GM19395 (cell line): ENCODE measurements around the gene PDZD2.
"Not testable (repeated sequence)": the region's sequence is repeated elsewhere in the genome, so short reads cannot be mapped to it uniquely, and the experiment has no call there.

Experiments used
- ATAC-seq: cut with Tn5 transposase; IDR thresholded peaks from one replicate; pipeline ENCODE4 v1.9.1; 2021; ENCODE audit warnings: mild to moderate bottlenecking, moderate library complexity; ENCODE audit not compliant: unreplicated experiment

Gene PDZD2

GRCh38 chr5:31682851-31683250 is 43.9 kb downstream of the PDZD2 start:
- ATAC-seq = no peak

- ATAC-seq = no peak
These were observed 49.7 kb downstream of the PDZD2 start for GRCh38 chr5:31688515-31689092.

- not testable (repeated sequence) for ATAC-seq
These were observed 52.5 kb downstream of the PDZD2 start for GRCh38 chr5:31691408-31691807.

- no peak for ATAC-seq
These were observed 53.8 kb downstream of the PDZD2 start for GRCh38 chr5:31692561-31693221.

GRCh38 chr5:31698673-31699072 is 59.7 kb downstream of the PDZD2 start:
- ATAC-seq = no peak

- no peak for ATAC-seq
These were observed 62.8 kb downstream of the PDZD2 start for GRCh38 chr5:31701642-31702299.

GRCh38 chr5:31702712-31703111 is 63.8 kb downstream of the PDZD2 start:
- no peak for ATAC-seq

- no peak for ATAC-seq
These were observed 64.8 kb downstream of the PDZD2 start for GRCh38 chr5:31703757-31704156.

GRCh38 chr5:31706186-31706585 is 67.3 kb downstream of the PDZD2 start:
- ATAC-seq = no peak

GRCh38 chr5:31707329-31707728 is 68.4 kb downstream of the PDZD2 start:
- no peak for ATAC-seq

- ATAC-seq = no peak
These were observed 69.2 kb downstream of the PDZD2 start for GRCh38 chr5:31708089-31708488.

GRCh38 chr5:31711363-31711762 is 72.4 kb downstream of the PDZD2 start:
- ATAC-seq = no peak

GRCh38 chr5:31711935-31712592 is 73.1 kb downstream of the PDZD2 start:
- no peak for ATAC-seq

- ATAC-seq = no peak
These were observed 78.6 kb downstream of the PDZD2 start for GRCh38 chr5:31717561-31717960.

- no peak for ATAC-seq
These were observed 81.1 kb downstream of the PDZD2 start for GRCh38 chr5:31720004-31720403.

- no peak for ATAC-seq
These were observed 81.9 kb downstream of the PDZD2 start for GRCh38 chr5:31720811-31721345.

GRCh38 chr5:31722111-31722510 is 83.2 kb downstream of the PDZD2 start:
- no peak for ATAC-seq

- ATAC-seq = no peak
These were observed 87.1 kb downstream of the PDZD2 start for GRCh38 chr5:31725996-31726395.

- ATAC-seq = no peak
These were observed 88.0 kb downstream of the PDZD2 start for GRCh38 chr5:31726952-31727351.

GRCh38 chr5:31728039-31728438 is 89.1 kb downstream of the PDZD2 start:
- ATAC-seq = no peak

GRCh38 chr5:31728806-31729205 is 89.9 kb downstream of the PDZD2 start:
- not testable (repeated sequence) for ATAC-seq

GRCh38 chr5:31730139-31730538 is 91.2 kb downstream of the PDZD2 start:
- ATAC-seq = no peak
